Ovary (tissue), 9 donors: Measurements from ENCODE around the gene CSTPP1. TPM values are rescaled to one million over a fixed set of nuclear protein-coding genes. Genes with fewer than 3 reads are reported as not detected.
"Not testable (repeated sequence)": the region's sequence is repeated elsewhere in the genome, so short reads cannot be mapped to it uniquely, and the experiment has no call there.

Source experiments
- DNase-seq, 5 donors: peaks; one replicate each; pipeline ENCODE4 v3.0.0-alpha.2; 2019 to 2020
- H3K27ac ChIP-seq, 2 donors: fragments of 200-600 bp; one replicate each; pipeline versions ENCODE4 v1.5.1 to v1.8.0; 2019 to 2022
- H3K27me3 ChIP-seq: fragments of 200-600 bp; one replicate; pipeline ENCODE4 v1.8.0; 2022
- H3K36me3 ChIP-seq: fragments of 200-600 bp; sonication (generic); one replicate; pipeline ENCODE4 v1.5.1; 2019
- H3K4me1 ChIP-seq: one replicate; pipeline ENCODE4 v1.8.1; 2013; ENCODE audit warnings: mild to moderate bottlenecking, moderate library complexity; ENCODE audit not compliant: insufficient read depth
- H3K4me3 ChIP-seq: fragments of 200-600 bp; sonication (generic); one replicate; pipeline ENCODE4 v1.5.1; 2017
- H3K9me3 ChIP-seq, 2 donors: fragments of 200-600 bp in 1 of 2; sonication (generic) in 1 of 2; one replicate each; pipeline versions ENCODE4 v1.5.1 to v1.8.1; 2013 to 2019; ENCODE audit warnings: mild to moderate bottlenecking in 1 of 2, moderate library complexity in 1 of 2
- CTCF ChIP-seq, 3 donors: fragments of 450-650 bp in 2 of 3; fragments of 200-600 bp in 1 of 3; IDR thresholded peaks; one replicate each; pipeline versions ENCODE4 v1.5.1 to v1.8.0; 2016 to 2022; ENCODE audit warnings: antibody characterized with exemption in 3 of 3, mild to moderate bottlenecking in 1 of 3
- EP300 ChIP-seq: sonication (generic); formaldehyde crosslinking; IDR thresholded peaks from one replicate; pipeline ENCODE4 v1.6.1; 2017; ENCODE audit warnings: antibody characterized with exemption
- POLR2A ChIP-seq: fragments of 450-650 bp; IDR thresholded peaks from one replicate; pipeline ENCODE4 v1.6.1; 2017; ENCODE audit warnings: antibody characterized with exemption, mild to moderate bottlenecking, moderate library complexity
- WGBS, 3 donors: extraction: QIAGEN DNeasy Blood & Tissue Kit in 1 of 3; methylation state at CpG; one replicate each; pipeline versions ENCODE4 v1.1.5 to v1.1.7; 2013 to 2017; 5-methylcytosine and 5-hydroxymethylcytosine counted together
- intact Hi-C, 4 donors: fragments of 100-400 bp; cut with DNase I; formaldehyde crosslinking; loops; one replicate each; pipeline versions ENCODE4 v1.11.0 to v1.15.1; 2022 to 2023
- polyA plus RNA-seq, 2 donors: library from polyadenylated mRNA; stranded (reverse); fragments of 200-250 nt in 1 of 2; fragments of 350-450 nt in 1 of 2; fragmentation: Illumina TruSeq in 1 of 2; extraction: RNeasy Lipid Tissue Mini Kit (QIAGEN cat#74804) in 1 of 2; gene quantifications; one replicate each; pipeline ENCODE4 v1.2.3, GENCODE V29; 2013 to 2014
- total RNA-seq, 7 donors: library from RNA; depleted of rRNA in 2 of 7; stranded (reverse); fragments of >200 nt in 2 of 7; fragmentation: NEBNext Ultra II Directional in 3 of 7; extraction: Animal tissue kit (Norgen Biotek cat#: 25700) in 3 of 7; gene quantifications; one replicate each; pipeline versions ENCODE4 v1.1.0 to v1.2.4, GENCODE V29; 2016 to 2023
- donor health status: DM: no; HTN: no; CAD: no; lungs with moderate emphysema.
- donor health status: DM: no; HTN: no; CAD: no.
- donor health status: Bipolar disorder and iron deficiency.
- donor health status: DM: yes; HTN: yes; CAD: no.
- donor health status: DM: no; HTN: no; CAD: no.
- donor health status: DM: yes; HTN: yes; CAD: no.

Gene CSTPP1
- total and polyA plus RNA-seq, 9 donors = 20.3 to 42.6 (median 25.6) TPM

- no peak overlapping the region for H3K27ac ChIP-seq
- H3K36me3 ChIP-seq = no peaks in the 10 kb centered on the region
- DNase-seq = no peak
- no peaks in the 10 kb centered on the region for H3K4me1 ChIP-seq
- WGBS, 3 donors = 14 to 26% (median 18%) methylated on average over 2 of the region's 2 CpGs
- intact Hi-C loops = no loop called here
- no peak overlapping the region for H3K4me3 ChIP-seq
- H3K9me3 ChIP-seq = no peaks in the 10 kb centered on the region
- no peak for TF ChIP-seq CTCF (IDR thresholded peaks at IDR 0.05)
- H3K27me3 ChIP-seq = no peaks in the 10 kb centered on the region
These were observed 135.3 kb downstream of the CSTPP1 start for GRCh38 chr11:47071791-47072261.

- Histone ChIP-seq H3K4me3 (no peak overlapping the region), H3K27me3 (no peaks in the 10 kb centered on the region), H3K9me3 (no peaks in the 10 kb centered on the region), H3K36me3 (no peaks in the 10 kb centered on the region), H3K27ac (no peak overlapping the region), H3K4me1 (no peaks in the 10 kb centered on the region)
- no peak for DNase-seq
- intact Hi-C loops = no loop called here
- WGBS, 3 donors = 58 to 67% (median 59%) methylated on average over 7 of the region's 7 CpGs
- TF ChIP-seq CTCF (IDR thresholded peaks at IDR 0.05) (no peak), EP300 (no peak), POLR2A (no peak)
These were observed 142.4 kb downstream of the CSTPP1 start for GRCh38 chr11:47078751-47079521.

GRCh38 chr11:47080775-47081174 is 144.2 kb downstream of the CSTPP1 start:
- WGBS, 3 donors = 94 to 98% (median 97%) methylated on average over 1 of the region's 1 CpG
- H3K4me1 ChIP-seq, H3K27ac ChIP-seq, H3K36me3 ChIP-seq, H3K27me3 ChIP-seq, H3K4me3 ChIP-seq, intact Hi-C loops, DNase-seq, H3K9me3 ChIP-seq: not testable (repeated sequence)

- no peak for DNase-seq
- TF ChIP-seq EP300 (no peak), POLR2A (no peak), CTCF (IDR thresholded peaks at IDR 0.05) (no peak)
- H3K36me3 ChIP-seq = no peaks in the 10 kb centered on the region
- H3K27ac ChIP-seq = no peak overlapping the region
- no peak overlapping the region for H3K4me3 ChIP-seq
- no peaks in the 10 kb centered on the region for H3K27me3 ChIP-seq
- intact Hi-C loops = no loop called here
- H3K9me3 ChIP-seq = no peaks in the 10 kb centered on the region
- no peaks in the 10 kb centered on the region for H3K4me1 ChIP-seq
These were observed 147.4 kb downstream of the CSTPP1 start for GRCh38 chr11:47083913-47084312.

GRCh38 chr11:47087801-47088200 is 151.2 kb downstream of the CSTPP1 start:
- Histone ChIP-seq H3K4me3 (no peak overlapping the region), H3K36me3 (no peaks in the 10 kb centered on the region), H3K27ac (no peak overlapping the region), H3K27me3 (no peaks in the 10 kb centered on the region), H3K9me3 (no peaks in the 10 kb centered on the region), H3K4me1 (no peaks in the 10 kb centered on the region)
- intact Hi-C loops = no loop called here
- no peak for DNase-seq
- TF ChIP-seq POLR2A (no peak), CTCF (IDR thresholded peaks at IDR 0.05) (no peak), EP300 (no peak)
- 59% methylated on average over 3 of the region's 3 CpGs for WGBS, 3 donors
